K562 (cell line): Measurements from ENCODE around the gene CDX1. TPM values are rescaled to one million over a fixed set of nuclear protein-coding genes. Genes with fewer than 3 reads are reported as not detected.

Experiments
- ATAC-seq: fragments of 200-7000 bp; cut with Tn5 transposase; 3 replicates; pipeline ENCODE4 v1.9.1; 2020; ENCODE audit warnings: moderate library complexity
- BruUV-seq: library from RNA; stranded (reverse); fragments of 400-500 nt; replicated peaks from 2 replicates; lab custom pipeline; 2021; lab: Mats Ljungman, UMichigan
- CTCF ChIA-PET: fragments of 300-600 bp; formaldehyde crosslinking; extraction: SDS; loops from one replicate; lab custom pipeline; 2021; ENCODE audit warnings: low intra/inter-chr PET ratio; lab: Yijun Ruan, JAX
- POLR2A ChIA-PET: fragments of 300-600, 350-650 bp; sonication (Branson Sonifier 250); formaldehyde crosslinking; extraction: SDS; loops from one replicate; lab custom pipeline; 2021; ENCODE audit warnings: antibody characterized with exemption, inconsistent platforms; lab: Yijun Ruan, JAX
- DNase-seq, 4 experiments: peaks; one replicate each; pipeline versions ENCODE4 v3.0.0 to v3.0.0-alpha.2; 2011 to 2018; ENCODE audit warnings: low spot score in 3 of 4, mixed read lengths in 3 of 4; ENCODE audit errors: extremely low read depth in 1 of 4
- FAIRE-seq: peaks from 2 replicates; lab custom pipeline; 2011; peaks lifted over from hg19 to GRCh38; lab: Jason Lieb, UNC
- H2AFZ ChIP-seq: 2 replicates; pipeline ENCODE4 v1.6.0; 2011; ENCODE audit warnings: low read depth, low read length, control low read depth, inconsistent platforms
- H3K27ac ChIP-seq: fragments of 200-600 bp; 3 replicates; pipeline ENCODE4 v1.8.0; 2011; ENCODE audit warnings: low read depth, mild to moderate bottlenecking, control low read depth, inconsistent platforms, low read length, moderate library complexity, mixed read lengths; ENCODE audit errors: extremely low read depth
- H3K27me3 ChIP-seq, 2 experiments: fragments of 300-600 bp in 1 of 2; 2 replicates in 1 of 2; 3 replicates in 1 of 2; pipeline versions ENCODE4 v1.6.0 to v1.8.0; 2011; ENCODE audit warnings: inconsistent platforms in 2 of 2, low read length in 2 of 2, mild to moderate bottlenecking in 1 of 2, mixed read lengths in 1 of 2, moderate library complexity in 1 of 2; ENCODE audit not compliant: control insufficient read depth in 2 of 2, insufficient read depth in 2 of 2
- H3K36me3 ChIP-seq: fragments of 300-600 bp; 3 replicates; pipeline ENCODE4 v1.8.0; 2011; ENCODE audit warnings: mild to moderate bottlenecking, low read length, inconsistent platforms; ENCODE audit not compliant: control insufficient read depth, insufficient read depth
- H3K4me1 ChIP-seq, 2 experiments: fragments of 200-600 bp in 1 of 2; replicated peaks in 1 of 2; 2 replicates in 1 of 2; 3 replicates in 1 of 2; pipeline versions ENCODE4 v1.5.1 to v1.8.0; 2011; ENCODE audit warnings: inconsistent platforms in 2 of 2, low read length in 2 of 2, mild to moderate bottlenecking in 1 of 2, mixed read lengths in 1 of 2, moderate library complexity in 1 of 2; ENCODE audit not compliant: control insufficient read depth in 2 of 2, insufficient read depth in 2 of 2
- H3K4me2 ChIP-seq: 2 replicates; pipeline ENCODE4 v1.6.1; 2011; ENCODE audit warnings: low read length, control low read depth, inconsistent platforms, mixed read lengths; ENCODE audit not compliant: insufficient read depth
- H3K4me3 ChIP-seq: fragments of 200-600 bp; sonication (generic), shearing (Covaris generic); 2 replicates; pipeline ENCODE4 v1.5.1; 2016; ENCODE audit warnings: control low read depth, inconsistent platforms
- H3K79me2 ChIP-seq: fragments of 200-600 bp; 3 replicates; pipeline ENCODE4 v1.8.0; 2011; ENCODE audit warnings: low read length, inconsistent platforms; ENCODE audit not compliant: control insufficient read depth, insufficient read depth
- H3K9ac ChIP-seq, 2 experiments: 2 replicates each; pipeline versions ENCODE4 v1.6.0 to v1.6.1; 2011; ENCODE audit warnings: low read depth in 2 of 2, low read length in 2 of 2, control low read depth in 1 of 2, inconsistent platforms in 1 of 2, mild to moderate bottlenecking in 1 of 2, mixed read lengths in 1 of 2; ENCODE audit not compliant: insufficient read depth in 1 of 2
- H3K9me1 ChIP-seq: one replicate; pipeline ENCODE4 v1.6.0; 2011; ENCODE audit warnings: inconsistent platforms, mild to moderate bottlenecking, low read length, moderate library complexity; ENCODE audit not compliant: control insufficient read depth, insufficient read depth
- H3K9me3 ChIP-seq: replicated peaks from 2 replicates; pipeline ENCODE4 v1.5.1; 2011; ENCODE audit warnings: low read depth, low read length, inconsistent platforms; ENCODE audit not compliant: control insufficient read depth, insufficient read depth
- H4K20me1 ChIP-seq: replicated peaks from 2 replicates; pipeline ENCODE4 v1.6.1; 2011; ENCODE audit warnings: low read length, inconsistent platforms, mixed read lengths; ENCODE audit not compliant: control insufficient read depth, insufficient read depth
- BCL6 ChIP-seq: fragments of 250-450 bp; sonication (Bioruptor Pico); IDR thresholded peaks from 2 replicates; pipeline ENCODE4 v1.4.0; 2020
- ESRRA ChIP-seq: fragments of 450-650 bp; IDR thresholded peaks from 2 replicates; pipeline ENCODE4 v1.6.1; 2014; ENCODE audit warnings: low read depth, mild to moderate bottlenecking, moderate library complexity, borderline replicate concordance
- GABPA ChIP-seq: fragments of 200-800 bp; sonication (Bioruptor generic); conservative IDR thresholded peaks from 2 replicates; pipeline ENCODE4 v1.6.1; 2016; ENCODE audit warnings: low read depth, missing genetic modification characterization, missing compliant biosample characterization
- KLF1 ChIP-seq: fragments of 450-650 bp; IDR thresholded peaks from 2 replicates; pipeline ENCODE4 v1.6.1; 2016; ENCODE audit warnings: missing genetic modification characterization, missing compliant biosample characterization
- MEF2D ChIP-seq: conservative IDR thresholded peaks from 2 replicates; pipeline ENCODE4 v1.6.1; 2016; ENCODE audit warnings: low read depth, missing genetic modification characterization, missing compliant biosample characterization
- PTRF ChIP-seq: fragments of 450-650 bp; IDR thresholded peaks from 2 replicates; pipeline ENCODE4 v1.6.1; 2016; ENCODE audit warnings: mild to moderate bottlenecking, missing genetic modification characterization, missing compliant biosample characterization
- RUNX1 ChIP-seq: sonication (generic); IDR thresholded peaks from 2 replicates; pipeline ENCODE4 v1.6.1; 2016; ENCODE audit warnings: antibody characterized with exemption, low read depth
- TCFL5 ChIP-seq: fragments of 250-450 bp; sonication (Bioruptor Pico); conservative IDR thresholded peaks from 2 replicates; pipeline ENCODE4 v1.6.1; 2021; ENCODE audit warnings: mild to moderate bottlenecking, moderate library complexity, matching md5 sums
- ZBTB2 ChIP-seq: fragments of 450-650 bp; IDR thresholded peaks from 2 replicates; pipeline ENCODE4 v1.6.1; 2016; ENCODE audit warnings: antibody characterized with exemption
- ZBTB8A ChIP-seq: fragments of 450-650 bp; IDR thresholded peaks from 2 replicates; pipeline ENCODE4 v1.6.1; 2018; ENCODE audit warnings: mild to moderate bottlenecking, moderate library complexity; ENCODE audit not compliant: partially characterized antibody
- ZNF140 ChIP-seq: fragments of 250-450 bp; sonication (Bioruptor Pico); IDR thresholded peaks from 2 replicates; pipeline ENCODE4 v1.8.0; 2021; ENCODE audit warnings: moderate library complexity, mild to moderate bottlenecking, inconsistent platforms
- ZNF146 ChIP-seq: IDR thresholded peaks from one replicate; pipeline ENCODE4 v1.6.1; 2018; ENCODE audit warnings: missing compliant biosample characterization; ENCODE audit not compliant: unreplicated experiment
- ZNF232 ChIP-seq: sonication (generic); formaldehyde crosslinking; IDR thresholded peaks from 2 replicates; pipeline ENCODE4 v1.8.0; 2022; ENCODE audit warnings: mild to moderate bottlenecking, missing genetic modification reagents
- ZNF354B ChIP-seq: fragments of 250-450 bp; sonication (Bioruptor Pico); IDR thresholded peaks from 2 replicates; pipeline ENCODE4 v1.4.0; 2020
- ZNF561 ChIP-seq: fragments of 450-650 bp; formaldehyde crosslinking; conservative IDR thresholded peaks from 2 replicates; pipeline ENCODE4 v1.4.0; 2020; ENCODE audit warnings: mild to moderate bottlenecking, moderate library complexity
- ZNF668 ChIP-seq: fragments of 250-450 bp; sonication (Bioruptor Pico); IDR thresholded peaks from 2 replicates; pipeline ENCODE4 v1.8.0; 2022; ENCODE audit warnings: mild to moderate bottlenecking, inconsistent platforms
- WGBS: fragments of 100-300 bp; shearing (Covaris generic); methylation state at CpG from one replicate; pipeline ENCODE4 v1.1.6; 2016; ENCODE audit warnings: low coverage, mixed read lengths; ENCODE audit not compliant: insufficient coverage; ENCODE audit errors: missing lambda C conversion rate; 5-methylcytosine and 5-hydroxymethylcytosine counted together
- in situ Hi-C: fragments of 300-500 bp; cut with MboI; formaldehyde crosslinking; loops from 4 replicates; pipeline ENCODE4 v1.15.0; 2018; ENCODE audit warnings: inconsistent platforms, mixed read lengths
- intact Hi-C: fragments of 100-400 bp; cut with micrococcal nuclease; formaldehyde crosslinking; loops from 2 replicates; pipeline ENCODE4 v1.14.2; 2022
- polyA plus RNA-seq, 8 experiments: library from polyadenylated mRNA; depleted of rRNA in 4 of 8; stranded (reverse) in 5 of 8; unstranded in 3 of 8; fragments of >200 nt; fragmentation: Nextera tagmentation in 2 of 8; fragmentation: Illumina TruSeq in 1 of 8; extraction: Ambion mirVana in 2 of 8; extraction: Trizol in 1 of 8; gene quantifications; 2 replicates each; pipeline versions ENCODE4 v1.2.1 to v1.2.3, GENCODE V29; 2011 to 2014; ENCODE audit warnings: inconsistent platforms in 1 of 8, missing spikeins in 1 of 8
- total RNA-seq, 7 experiments: library from RNA; depleted of rRNA in 6 of 7; stranded (reverse); fragments of >200 nt in 6 of 7; fragmentation: Illumina TruSeq in 2 of 7; extraction: Trizol in 2 of 7; gene quantifications; 2 replicates each; pipeline versions ENCODE4 v1.2.1 to v1.2.3, GENCODE V29; 2011 to 2021; ENCODE audit warnings: low replicate concordance in 1 of 7
- TF ChIP-seq, protein P1 (sequence below): fragments of 250-450 bp; sonication (Bioruptor Pico); IDR thresholded peaks from 2 replicates; pipeline ENCODE4 v1.8.0; 2022; ENCODE audit warnings: moderate library complexity, mild to moderate bottlenecking, inconsistent platforms
- TF ChIP-seq, protein P2 (sequence below): sonication (generic); formaldehyde crosslinking; IDR thresholded peaks from 2 replicates; pipeline ENCODE4 v1.8.0; 2022; ENCODE audit warnings: missing genetic modification reagents, mild to moderate bottlenecking, borderline replicate concordance

Gene CDX1
- total and polyA plus RNA-seq, 9 of the 15 experiments (the other 6 are each of a cell fraction or from before 2014, with no cell fraction given): 0.06 to 0.16 TPM; not detected in 7

- H3K4me2 ChIP-seq: no peak overlapping the region
- TF ChIP-seq RUNX1: no peak
- no peak for TF ChIP-seq PTRF (tag)
- TF ChIP-seq TCFL5 (CRISPR knock-in tag): no peak
- no peak for TF ChIP-seq MEF2D (tag)
- TF ChIP-seq ZBTB8A: no peak
- TF ChIP-seq ZNF140 (CRISPR knock-in tag): no peak
- no peak for TF ChIP-seq GABPA (tag)
- no peak for TF ChIP-seq ZNF146 (CRISPR knock-in tag)
- TF ChIP-seq ZNF668: no peak
- TF ChIP-seq ZBTB2: no peak
- TF ChIP-seq, protein P1, sequence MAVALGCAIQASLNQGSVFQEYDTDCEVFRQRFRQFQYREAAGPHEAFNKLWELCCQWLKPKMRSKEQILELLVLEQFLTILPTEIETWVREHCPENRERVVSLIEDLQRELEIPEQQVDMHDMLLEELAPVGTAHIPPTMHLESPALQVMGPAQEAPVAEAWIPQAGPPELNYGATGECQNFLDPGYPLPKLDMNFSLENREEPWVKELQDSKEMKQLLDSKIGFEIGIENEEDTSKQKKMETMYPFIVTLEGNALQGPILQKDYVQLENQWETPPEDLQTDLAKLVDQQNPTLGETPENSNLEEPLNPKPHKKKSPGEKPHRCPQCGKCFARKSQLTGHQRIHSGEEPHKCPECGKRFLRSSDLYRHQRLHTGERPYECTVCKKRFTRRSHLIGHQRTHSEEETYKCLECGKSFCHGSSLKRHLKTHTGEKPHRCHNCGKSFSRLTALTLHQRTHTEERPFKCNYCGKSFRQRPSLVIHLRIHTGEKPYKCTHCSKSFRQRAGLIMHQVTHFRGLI (CRISPR knock-in tag): no peak
- no peak for TF ChIP-seq KLF1 (tag)
- TF ChIP-seq BCL6 (CRISPR knock-in tag): no peak
- TF ChIP-seq ESRRA: no peak
- TF ChIP-seq, protein P2, sequence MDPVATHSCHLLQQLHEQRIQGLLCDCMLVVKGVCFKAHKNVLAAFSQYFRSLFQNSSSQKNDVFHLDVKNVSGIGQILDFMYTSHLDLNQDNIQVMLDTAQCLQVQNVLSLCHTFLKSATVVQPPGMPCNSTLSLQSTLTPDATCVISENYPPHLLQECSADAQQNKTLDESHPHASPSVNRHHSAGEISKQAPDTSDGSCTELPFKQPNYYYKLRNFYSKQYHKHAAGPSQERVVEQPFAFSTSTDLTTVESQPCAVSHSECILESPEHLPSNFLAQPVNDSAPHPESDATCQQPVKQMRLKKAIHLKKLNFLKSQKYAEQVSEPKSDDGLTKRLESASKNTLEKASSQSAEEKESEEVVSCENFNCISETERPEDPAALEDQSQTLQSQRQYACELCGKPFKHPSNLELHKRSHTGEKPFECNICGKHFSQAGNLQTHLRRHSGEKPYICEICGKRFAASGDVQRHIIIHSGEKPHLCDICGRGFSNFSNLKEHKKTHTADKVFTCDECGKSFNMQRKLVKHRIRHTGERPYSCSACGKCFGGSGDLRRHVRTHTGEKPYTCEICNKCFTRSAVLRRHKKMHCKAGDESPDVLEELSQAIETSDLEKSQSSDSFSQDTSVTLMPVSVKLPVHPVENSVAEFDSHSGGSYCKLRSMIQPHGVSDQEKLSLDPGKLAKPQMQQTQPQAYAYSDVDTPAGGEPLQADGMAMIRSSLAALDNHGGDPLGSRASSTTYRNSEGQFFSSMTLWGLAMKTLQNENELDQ: no peak
- no peak for TF ChIP-seq ZNF561 (CRISPR knock-in tag)
- no peak for TF ChIP-seq ZNF354B (CRISPR knock-in tag)
- no peak for TF ChIP-seq ZNF232 (CRISPR knock-in tag)
- TF ChIP-seq, all 486 proteins: peak for 0
- Histone ChIP-seq H3K9me1 (no peaks in the 10 kb centered on the region), H4K20me1 (peaks cover 3% of the 10 kb centered on the region; the same call in 1 of the 2 replicates), H3K27me3 (peaks cover 11 to 49% of the 10 kb centered on the region in 2 experiments), H3K4me1 (peaks cover under 1 to 2% of the 10 kb centered on the region in 2 experiments; a peak in 3 of 5 replicates), H3K9ac (no peak overlapping the region), H3K36me3 (no peaks in the 10 kb centered on the region), H3K79me2 (no peaks in the 10 kb centered on the region), H2AFZ (no peak overlapping the region), H3K27ac (no peak overlapping the region), H3K9me3 (no peaks in the 10 kb centered on the region), H3K4me3 (no peak overlapping the region)
- no peak for ATAC-seq
- intact Hi-C loops: no loop called here
- WGBS: 3% methylated on average over 4 of the region's 4 CpGs
- no TSS peak for BruUV-seq
- CTCF ChIA-PET: interaction anchor here (0.7 kb wide), 2 partner anchors 39 to 212 kb away, joined by 3 to 5 read pairs; no protein-coding TSS in a partner anchor
- no peak for DNase-seq
- FAIRE-seq: no peak
- POLR2A ChIA-PET: no interaction called here
- in situ Hi-C loops: no loop called here
These were observed 11.7 kb downstream of the CDX1 start for GRCh38 chr5:150178262-150178661.
